Esophagus mucosa (tissue), 1 donor: Measurements from ENCODE around the gene MAMDC2. TPM values are rescaled to one million over a fixed set of nuclear protein-coding genes. Genes with fewer than 3 reads are reported as not detected.
A peak's percentile ranks its signal among the peaks of the same experiment; 100 is the strongest.
"Not testable (repeated sequence)": the region's sequence is repeated elsewhere in the genome, so short reads cannot be mapped to it uniquely, and the experiment has no call there.

Experiments
- ATAC-seq: fragments of 200-7000 bp; cut with Tn5 transposase; one replicate; pipeline ENCODE4 v1.9.1; 2020
- total RNA-seq: library from RNA; stranded (reverse); gene quantifications from one replicate; pipeline ENCODE4 v1.2.4, GENCODE V29; 2023
- donor health status: DM: yes; HTN: yes; CAD: no.

The MAMDC2 gene
- total RNA-seq, 1 donor from 2014 or later = 1.3 TPM

DNA sequence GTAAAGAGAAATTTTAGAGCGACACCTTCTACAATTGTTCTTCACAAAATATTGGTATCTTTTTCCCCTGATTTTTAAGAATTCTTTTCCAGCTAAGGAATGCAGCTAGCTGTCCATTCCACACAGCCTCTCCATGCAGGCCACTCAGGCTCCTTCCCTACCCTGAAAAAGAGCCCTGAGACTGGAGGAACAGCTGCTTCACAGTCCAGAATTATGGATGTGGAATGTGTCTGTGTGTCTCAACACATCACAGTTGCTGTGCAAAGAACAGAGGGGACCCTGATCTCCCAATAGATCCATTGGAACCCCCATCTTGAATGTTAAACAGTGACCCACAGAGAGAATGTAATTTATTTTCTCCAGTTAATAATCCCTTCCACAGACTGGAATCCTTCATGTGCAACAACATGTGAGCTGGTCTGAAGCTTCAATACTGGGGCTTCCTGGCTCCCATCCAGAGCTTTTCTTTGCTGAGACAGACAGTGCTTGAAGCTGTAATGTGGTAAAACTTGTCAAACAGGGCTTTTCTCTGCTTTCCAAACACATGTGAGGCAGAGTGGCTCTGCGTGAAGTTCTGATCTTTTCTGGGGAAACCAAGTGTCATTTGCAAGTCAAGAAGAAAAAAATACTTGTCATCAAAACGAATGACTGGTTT is 161.8 kb downstream of the MAMDC2 start:
- peak; percentile 94 for ATAC-seq

DNA sequence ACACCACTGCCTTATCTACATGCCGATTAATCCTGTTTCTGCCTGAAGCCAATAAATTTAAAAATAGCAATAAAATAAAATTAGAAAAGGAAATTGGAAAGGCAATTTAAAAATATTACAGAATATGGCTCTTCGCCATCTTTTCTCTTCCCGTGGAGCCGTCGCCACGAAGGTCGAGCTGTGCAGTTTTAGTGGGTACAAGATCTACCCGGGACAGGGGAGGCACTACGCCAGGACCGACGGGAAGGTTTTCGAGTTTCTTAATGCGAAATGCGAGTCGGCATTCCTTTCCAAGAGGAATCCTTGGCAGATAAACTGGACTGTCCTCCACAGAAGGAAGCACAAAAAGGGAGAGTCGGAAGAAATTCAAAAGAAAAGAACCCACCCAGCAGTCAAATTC is 173.4 kb downstream of the MAMDC2 start:
- no peak for ATAC-seq

DNA sequence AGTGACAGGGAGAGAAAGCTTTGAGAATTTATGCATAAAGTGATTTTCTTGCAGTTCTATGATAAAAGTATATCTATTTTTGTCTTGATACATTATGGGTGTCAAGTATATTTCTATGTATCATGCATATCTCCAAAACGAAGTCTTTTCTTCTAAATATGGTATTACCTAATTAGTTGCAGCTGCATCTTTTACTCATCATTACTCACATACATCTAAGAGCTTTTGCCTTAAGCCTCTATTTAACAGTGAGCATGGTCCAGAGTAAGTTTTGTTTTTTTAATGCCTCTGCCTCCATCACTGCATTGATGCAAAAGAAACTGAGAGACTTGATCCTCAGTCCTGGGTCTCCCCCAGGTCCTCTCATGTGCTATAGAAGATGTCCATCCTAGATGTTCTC is 175.1 kb downstream of the MAMDC2 start:
- no peak for ATAC-seq

DNA sequence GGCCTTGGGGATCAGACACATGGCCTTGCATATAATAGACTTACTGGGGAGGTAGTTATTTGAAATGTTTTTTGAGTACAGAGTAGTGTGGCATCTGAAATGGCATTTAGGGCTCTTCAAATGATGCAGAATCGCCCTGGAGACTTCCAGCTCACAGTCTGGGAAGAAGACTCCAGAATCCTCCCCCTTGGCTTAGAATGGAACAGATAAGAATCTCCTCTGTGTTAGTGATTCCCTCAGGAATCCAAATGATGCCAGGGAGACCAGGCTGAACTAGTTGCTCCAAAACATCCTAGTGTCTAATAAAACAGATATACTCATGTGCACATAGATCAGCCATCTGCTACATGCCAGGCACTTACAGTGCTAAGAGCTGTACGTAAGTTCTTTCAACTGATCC is 176.6 kb downstream of the MAMDC2 start:
- no peak for ATAC-seq

DNA sequence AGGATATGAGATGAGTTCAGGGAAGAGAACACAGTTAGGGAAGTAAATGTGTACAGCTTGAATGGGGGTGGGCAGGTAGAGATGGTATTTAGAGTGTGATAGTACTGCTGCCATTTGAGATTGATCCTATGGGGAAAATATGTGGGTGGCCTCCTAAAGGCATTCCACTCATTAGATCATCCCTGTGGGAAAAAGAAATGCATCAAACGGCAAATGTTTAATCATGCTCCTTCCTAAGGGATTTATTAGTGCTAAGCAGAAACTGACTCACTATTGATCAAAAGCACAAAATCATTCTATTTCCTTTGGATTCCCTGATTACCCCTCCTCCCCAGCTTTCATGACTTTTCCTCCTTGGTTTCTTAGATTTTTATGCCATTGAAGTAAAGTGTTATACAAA is 178.7 kb downstream of the MAMDC2 start:
- ATAC-seq = no peak

DNA sequence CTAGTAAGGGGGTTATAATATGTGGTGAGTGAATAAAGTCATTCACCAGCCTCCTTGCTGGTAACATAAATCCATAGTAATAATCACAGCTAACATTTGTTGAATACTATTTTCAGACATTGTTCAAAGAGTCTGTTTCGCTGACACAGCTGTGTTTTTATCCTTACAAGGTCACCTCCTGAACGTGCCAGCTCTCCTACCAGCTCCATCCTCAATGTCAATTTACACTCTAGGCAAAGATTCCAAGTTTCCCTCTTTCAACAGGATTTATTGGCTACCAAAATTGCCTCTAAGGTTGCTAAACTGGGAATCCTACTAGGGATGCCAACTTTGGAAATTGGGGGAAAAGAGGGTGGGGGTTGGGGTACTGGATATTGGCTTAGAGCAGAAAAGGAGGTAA is 184.5 kb downstream of the MAMDC2 start:
- no peak for ATAC-seq

DNA sequence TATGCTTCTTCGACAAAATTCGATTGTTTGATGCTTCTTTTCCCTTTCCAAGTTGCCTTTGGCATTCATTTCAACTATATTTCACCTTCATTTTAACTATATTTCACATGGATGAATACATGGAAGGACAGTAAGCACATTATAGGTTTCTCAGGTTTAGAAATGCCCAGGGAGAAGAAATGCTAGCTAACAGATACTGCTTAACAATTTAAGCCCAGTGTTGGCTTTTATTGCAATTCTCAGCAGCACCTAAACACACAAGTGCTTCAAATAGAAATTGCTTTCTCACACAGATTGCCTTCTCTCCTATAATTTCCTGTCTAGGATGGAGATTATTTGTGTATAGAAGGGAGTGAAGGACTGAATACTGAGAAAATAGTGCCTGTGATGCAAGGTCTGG is 185.0 kb downstream of the MAMDC2 start:
- no peak for ATAC-seq

DNA sequence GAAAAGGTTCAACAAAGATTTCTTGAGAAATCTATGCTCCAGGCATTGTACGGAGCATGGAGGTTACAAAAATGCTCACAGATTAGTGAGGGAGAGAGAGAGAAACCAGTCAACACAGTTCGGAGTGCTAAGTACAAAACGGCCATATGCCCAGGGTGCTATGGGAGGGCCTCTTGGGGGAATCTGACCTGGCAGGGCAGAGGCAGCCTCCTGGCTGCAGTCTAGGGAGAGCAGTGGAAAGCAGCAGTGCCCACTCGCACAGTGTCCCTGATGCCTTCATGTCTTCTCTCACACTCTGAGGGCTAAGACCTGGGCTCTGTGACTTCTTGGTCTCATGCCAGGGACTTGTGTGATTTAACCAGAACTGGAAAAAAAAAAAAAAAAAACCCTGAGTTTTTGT is 185.4 kb downstream of the MAMDC2 start:
- ATAC-seq = no peak

DNA sequence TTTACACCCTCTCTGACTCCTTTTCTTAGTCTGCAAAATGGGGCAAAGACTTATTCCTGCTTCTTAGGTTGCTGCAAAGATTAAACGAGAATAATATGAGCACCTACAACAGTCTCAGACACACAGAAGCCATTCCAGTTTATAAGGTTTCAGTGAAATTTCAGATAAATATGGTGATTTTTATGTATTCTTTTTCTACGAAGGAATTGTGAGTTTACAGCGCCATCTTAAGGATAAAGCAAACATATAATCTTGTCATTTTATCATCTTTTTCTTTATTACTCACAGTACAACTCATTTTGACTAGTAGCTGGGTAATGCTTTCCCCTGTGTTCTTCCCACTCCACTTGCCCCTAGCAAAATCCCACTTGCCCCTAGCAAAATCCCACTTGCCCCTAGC is 185.9 kb downstream of the MAMDC2 start:
- ATAC-seq = no peak

DNA sequence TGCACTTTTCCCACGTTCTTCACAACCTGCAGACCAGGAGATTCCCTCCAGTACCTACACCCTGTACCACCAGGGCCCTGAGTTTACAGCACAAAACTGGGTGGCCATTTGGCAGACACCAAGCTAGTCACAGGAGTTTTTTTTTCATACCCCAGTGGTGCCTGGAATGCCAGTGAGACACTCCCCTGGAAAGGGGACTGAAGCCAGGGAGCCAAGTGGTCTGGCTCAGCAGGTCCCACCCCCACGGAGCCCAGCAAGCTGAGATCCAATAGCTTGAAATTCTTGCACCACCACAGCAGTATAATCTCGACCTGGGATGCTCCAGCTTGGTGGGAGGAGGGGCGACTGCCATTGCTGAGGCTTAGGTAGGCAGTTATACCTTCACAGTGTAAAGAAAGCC is 188.8 kb downstream of the MAMDC2 start:
- no peak for ATAC-seq

DNA sequence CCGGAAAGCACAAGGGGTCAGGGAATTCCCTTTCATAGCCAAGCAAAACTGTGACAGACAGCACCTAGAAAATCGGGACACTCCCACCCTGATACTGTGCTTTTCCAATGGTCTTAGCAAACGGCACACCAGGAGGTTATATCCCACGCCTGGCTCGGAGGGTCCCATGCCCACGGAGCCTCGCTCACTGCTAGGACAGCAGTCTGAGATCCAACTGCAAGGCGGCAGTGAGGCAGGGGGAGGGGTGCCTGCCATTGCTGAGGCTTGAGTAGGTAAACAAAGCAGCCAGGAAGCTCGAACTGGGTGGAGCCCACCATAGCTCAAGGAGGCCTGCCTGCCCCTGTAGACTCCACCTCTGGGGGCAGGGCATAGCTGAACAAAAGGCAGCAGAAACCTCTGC is 190.6 kb downstream of the MAMDC2 start:
- not testable (repeated sequence) for ATAC-seq

DNA sequence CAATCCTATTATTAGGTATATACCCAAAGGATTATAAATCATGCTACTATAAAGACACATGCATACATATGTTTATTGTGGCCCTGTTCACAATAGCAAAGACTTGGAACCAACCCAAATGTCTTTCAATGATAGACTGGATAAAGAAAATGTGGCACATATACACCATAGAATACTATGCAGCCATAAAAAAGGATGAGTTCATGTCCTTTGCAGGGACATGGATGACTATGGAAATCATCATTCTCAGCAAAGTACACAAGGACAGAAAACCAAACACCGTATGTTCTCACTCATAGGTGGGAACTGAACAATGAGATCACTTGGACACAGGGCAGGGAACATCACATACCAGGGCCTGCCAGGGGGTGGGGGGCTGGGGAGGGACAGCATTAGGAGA is 202.3 kb downstream of the MAMDC2 start:
- not testable (repeated sequence) for ATAC-seq

DNA sequence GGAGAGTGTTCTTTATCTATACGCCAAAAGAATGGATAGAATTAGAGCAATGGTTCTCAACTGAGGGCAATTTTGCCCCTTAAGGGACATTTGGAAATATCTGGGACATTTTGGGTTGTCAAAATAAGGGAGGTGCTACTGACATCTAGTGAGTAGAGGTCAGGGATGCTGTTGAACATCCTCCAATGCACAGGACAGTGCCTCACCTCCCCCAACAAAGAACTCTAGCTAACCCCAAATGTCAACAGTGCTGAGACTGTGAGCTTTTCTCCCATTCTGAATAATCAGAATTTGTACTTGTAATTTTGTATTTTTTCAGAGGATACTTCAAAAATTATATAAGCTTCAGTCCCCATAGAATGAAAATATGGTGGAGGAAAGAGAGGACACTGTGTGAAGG is 206.6 kb downstream of the MAMDC2 start:
- ATAC-seq = no peak

DNA sequence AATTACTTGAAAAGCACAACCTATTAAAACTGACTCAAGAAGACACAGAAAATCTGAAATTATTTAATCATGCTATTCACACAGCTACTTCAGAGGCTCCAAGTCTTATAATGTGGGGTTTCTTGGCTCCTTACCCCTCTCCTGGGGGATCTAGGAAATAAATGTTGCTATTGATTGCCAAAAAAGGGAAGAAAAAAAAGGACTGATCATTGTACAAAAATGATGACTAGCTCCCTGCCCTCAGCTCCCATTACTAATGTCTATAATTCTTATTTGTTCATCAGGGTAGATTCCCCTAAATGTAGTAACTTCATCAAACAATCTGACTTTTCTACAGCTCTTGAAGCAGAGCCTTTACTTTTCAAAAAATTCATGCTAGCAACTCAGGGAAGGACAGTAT is 211.8 kb downstream of the MAMDC2 start:
- no peak for ATAC-seq

DNA sequence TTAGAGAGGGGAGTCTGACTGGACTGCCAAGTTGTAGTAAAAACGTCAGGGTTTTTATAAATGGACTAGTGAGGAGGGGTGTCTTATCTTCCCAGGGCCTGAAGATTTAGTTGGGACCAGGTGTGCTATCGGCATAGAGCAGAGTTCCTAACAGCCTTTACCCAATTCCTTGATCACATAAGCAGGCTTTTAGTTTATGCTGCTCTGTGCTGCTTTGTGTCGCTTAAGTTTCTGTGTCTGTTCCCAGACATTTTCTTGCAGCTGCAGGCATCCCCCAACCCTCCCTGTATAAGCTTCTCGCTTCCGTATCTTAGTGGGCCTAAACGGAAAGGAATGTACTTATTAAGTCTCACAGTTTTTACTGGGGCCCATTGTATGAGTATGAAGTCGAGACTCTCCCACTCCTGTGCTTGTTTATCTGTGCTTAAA is 212.5 kb downstream of the MAMDC2 start:
- no peak for ATAC-seq

DNA sequence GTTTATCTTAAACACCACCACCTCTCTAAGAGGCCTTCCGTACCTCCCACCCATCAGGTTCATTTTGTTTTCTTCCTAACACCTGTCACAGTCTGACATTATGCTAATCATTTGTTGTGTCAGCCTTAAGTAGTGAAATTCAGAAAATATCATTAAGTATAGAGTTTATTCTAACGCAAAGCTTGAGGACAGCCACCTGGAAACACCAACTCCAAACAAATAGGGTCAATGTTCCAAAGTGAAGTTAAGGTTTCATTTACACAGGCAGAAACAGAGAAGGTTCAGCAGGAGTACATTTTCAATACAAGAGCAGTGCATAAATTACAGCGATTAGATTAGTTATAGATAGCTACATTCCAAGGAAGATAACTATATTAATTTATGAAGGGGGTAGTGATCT is 213.9 kb downstream of the MAMDC2 start:
- no peak for ATAC-seq

DNA sequence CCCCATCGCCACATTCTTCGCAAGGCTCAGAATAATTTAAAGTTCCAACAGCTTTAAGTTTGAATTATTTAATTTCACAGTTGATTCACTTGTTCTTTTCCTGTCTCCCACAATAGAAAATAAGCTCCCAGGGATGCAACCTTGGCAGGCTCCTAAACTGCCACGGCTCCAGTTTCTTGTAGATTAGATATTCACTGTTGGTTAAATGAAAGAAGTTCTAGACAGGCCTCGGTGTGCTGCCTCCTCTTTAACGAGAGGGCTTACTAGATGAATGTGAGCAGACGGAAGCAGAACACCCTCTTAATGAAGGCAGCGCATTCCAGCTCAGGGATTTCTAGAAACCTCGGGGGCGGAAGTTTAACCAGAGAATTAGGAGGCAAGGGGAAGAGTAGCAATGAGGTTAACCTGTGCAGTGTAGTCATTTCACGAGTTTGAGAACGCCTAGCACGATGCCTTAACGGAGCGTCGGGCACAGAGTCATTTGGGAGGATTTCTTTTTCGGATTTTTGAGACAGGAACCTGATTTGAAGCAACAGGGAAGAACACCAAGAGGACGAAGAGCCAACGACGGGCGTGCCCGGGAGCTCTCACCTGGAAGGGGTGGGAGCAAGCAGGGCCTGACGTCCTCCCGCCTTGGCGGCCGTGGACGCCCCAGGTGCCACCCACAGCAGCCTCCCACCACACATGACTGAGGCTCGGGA is 214.5 kb downstream of the MAMDC2 start:
- peak; percentile 88 for ATAC-seq

DNA sequence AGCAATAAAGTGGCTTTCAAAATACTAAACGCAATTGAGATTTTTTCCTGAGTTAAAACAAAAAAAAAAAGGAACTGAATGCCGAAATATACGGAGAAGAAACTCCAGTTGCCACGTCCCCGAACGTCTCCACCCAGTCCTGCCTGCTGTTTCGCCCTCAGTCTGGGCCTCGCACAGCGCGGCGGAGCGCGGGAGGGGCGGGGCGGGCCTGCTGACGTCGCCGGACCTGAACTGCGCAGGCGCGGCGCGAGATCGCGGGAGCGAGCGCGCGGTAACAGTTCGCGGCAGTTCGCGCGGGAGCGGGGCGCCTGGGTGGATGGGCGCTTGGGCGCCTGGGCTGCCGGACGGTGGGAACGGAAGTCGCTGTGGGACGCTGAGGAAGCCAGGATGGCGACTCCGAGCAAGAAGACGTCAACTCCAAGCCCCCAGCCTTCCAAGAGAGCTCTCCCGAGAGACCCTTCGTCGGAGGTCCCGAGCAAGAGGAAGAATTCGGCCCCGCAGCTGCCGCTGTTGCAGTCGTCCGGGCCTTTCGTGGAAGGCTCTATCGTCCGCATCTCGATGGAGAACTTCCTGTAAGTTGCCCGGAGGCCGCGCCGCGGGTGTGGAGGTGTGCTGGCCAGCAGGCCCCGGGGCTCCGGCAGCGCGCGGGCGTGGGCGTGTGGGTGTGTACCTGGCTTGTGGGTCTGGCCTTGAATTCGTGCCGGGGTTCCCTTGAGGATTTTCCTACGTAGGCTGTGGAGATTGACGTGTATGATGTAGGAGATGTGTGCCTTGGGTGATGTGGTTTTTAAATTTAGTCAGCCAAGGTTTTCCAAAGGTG is 215.3 kb downstream of the MAMDC2 start, which contains the start of gene SMC5:
Gene SMC5 (plus strand): TSS at position 287 of the 820 bp plus-strand sequence. CDS start 101 bp downstream, at position 388.
- peak; percentile 96 for ATAC-seq

DNA sequence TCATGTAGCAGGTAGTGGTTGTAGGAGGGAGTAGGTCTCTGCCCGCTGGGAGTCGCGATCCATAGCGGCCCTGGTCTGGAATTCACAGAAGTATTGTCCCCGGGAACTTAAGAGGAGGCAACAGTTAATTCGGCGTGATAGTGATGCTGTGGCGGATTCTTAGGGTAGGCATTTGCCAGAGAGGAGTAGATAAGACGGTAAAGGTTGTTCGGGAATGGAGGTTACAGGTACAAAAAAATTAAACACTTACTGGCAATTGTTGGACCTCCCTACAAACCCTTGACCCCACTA is 215.8 kb downstream of the MAMDC2 start:
- ATAC-seq = no peak

DNA sequence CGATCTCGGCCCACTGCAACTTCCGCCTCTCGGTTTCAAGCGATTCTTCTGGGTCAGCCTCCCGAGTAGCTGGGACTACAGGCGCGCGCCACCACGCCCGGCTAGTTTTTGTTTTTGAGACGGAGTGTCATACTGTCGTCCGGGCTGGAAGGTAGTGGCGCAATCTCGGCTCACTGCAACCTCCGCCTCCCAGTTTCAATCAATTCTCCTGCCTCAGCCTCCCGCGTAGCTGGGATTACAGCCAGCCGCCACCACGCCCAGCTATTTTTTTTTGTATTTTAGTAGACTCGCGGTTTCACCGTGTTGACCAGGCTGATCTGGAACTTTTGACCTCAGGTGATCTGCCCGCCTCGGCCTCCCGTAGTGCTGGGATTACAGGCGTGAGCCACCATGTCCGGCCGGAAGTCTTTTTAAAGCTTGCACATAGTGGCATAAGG is 216.4 kb downstream of the MAMDC2 start:
- no peak for ATAC-seq

DNA sequence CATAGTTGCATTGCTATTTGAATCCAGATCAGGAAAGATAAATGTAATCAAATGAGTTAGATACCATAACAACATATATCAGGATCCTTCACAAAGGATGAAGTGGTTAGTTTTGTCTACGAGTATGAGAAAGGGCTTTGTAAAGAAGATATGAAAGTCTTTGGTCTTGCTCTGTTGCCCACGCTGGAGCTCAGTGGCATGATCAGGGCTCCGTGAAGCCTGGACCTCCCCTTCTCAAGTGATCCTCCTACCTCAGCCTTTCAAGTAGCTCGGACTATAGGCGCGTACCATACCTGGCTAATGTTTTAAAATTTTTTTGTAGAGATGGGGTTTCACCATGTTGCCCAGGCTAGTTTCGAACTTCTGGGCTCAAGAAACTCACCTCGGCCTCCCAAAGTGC is 217.0 kb downstream of the MAMDC2 start:
- no peak for ATAC-seq

DNA sequence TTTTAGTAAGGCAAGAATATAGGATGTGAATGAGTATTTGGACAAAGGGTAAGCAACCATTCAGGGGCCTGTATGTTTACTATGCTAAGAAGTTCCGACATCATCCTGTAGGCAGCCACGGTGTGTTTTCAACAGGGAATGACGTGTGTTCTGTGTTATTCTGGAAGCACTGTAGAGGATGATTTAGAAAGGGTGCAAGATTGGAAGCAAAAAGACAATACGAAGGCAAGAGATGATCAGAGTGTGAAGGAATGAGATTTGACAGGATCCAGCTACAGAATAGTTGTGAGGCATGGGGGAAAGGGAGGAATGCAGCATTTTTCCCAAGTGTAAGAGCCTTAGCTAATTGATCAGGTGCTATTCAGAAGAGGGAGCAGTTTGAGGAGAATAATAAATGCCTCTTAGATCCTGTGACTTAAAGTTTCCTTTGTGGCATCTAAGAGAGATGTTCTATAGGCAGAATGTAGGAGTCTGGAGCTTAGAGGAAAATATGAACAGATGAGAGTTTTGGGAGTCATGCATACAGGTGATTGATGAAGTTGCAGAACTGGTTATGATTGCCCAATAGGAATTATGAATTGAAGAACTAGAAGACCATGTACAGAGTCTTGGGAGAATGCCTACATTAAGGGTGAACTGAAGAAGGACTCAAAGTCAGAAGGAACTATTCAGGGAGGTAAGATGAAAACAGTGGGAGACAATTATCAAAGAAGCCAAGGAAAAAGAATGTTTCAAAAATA is 217.7 kb downstream of the MAMDC2 start:
- no peak for ATAC-seq

DNA sequence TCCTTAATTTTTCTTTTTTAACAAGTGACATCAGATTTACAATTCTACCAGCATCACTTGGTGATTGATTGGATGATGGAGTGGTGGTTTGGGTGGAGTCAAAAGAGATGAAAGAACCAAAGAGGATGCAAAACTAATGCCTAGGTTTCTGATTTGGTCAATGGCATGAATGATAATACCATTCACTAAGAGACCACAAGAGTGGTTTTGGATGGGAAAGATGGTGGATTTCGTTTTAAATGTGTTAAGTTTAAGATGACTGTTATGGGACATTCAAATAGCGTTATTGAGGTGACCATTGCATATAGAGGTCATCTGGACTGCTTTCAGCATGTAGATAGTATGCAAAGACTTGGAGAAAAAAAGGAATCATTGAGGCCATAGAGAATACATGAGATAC is 218.7 kb downstream of the MAMDC2 start:
- ATAC-seq = no peak
